Prostate gland (tissue), 2 donors: ENCODE measurements around the gene TRIM56.

Experiments
- POLR2A ChIP-seq: fragments of 450-650 bp; IDR thresholded peaks from one replicate; pipeline ENCODE4 v1.6.1; 2016; ENCODE audit warnings: antibody characterized with exemption, mild to moderate bottlenecking
- POLR2AphosphoS5 ChIP-seq: sonication (generic); formaldehyde crosslinking; IDR thresholded peaks from one replicate; pipeline ENCODE4 v1.6.1; 2017; ENCODE audit warnings: antibody characterized with exemption
- TF ChIP-seq, protein P1 (sequence below), 4 experiments: fragments of 200-600 bp in 2 of 4; fragments of 450-650 bp in 2 of 4; sonication (generic) in 2 of 4; IDR thresholded peaks; 1 replicate in 3 of 4; 2 replicates in 1 of 4; pipeline ENCODE4 v1.5.1; 2016 to 2019; ENCODE audit warnings: antibody characterized with exemption in 4 of 4, mild to moderate bottlenecking in 2 of 4, moderate library complexity in 2 of 4

DNA sequence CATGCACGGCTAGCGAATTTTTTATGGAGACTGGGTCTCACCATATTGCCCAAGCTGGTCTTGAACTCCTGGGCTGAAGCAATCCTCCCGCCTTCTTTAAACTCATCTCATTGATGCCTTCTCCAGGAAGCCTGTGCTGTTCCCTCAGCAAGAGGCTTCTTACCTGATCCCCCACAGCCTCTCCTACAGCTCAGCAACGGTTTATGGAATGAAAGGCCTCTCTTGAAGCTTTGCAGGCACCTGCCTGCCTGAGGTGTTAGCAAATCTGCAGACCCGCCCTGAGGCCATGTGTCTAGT is 468 bp upstream of the TRIM56 start:
- TF ChIP-seq, protein P1, sequence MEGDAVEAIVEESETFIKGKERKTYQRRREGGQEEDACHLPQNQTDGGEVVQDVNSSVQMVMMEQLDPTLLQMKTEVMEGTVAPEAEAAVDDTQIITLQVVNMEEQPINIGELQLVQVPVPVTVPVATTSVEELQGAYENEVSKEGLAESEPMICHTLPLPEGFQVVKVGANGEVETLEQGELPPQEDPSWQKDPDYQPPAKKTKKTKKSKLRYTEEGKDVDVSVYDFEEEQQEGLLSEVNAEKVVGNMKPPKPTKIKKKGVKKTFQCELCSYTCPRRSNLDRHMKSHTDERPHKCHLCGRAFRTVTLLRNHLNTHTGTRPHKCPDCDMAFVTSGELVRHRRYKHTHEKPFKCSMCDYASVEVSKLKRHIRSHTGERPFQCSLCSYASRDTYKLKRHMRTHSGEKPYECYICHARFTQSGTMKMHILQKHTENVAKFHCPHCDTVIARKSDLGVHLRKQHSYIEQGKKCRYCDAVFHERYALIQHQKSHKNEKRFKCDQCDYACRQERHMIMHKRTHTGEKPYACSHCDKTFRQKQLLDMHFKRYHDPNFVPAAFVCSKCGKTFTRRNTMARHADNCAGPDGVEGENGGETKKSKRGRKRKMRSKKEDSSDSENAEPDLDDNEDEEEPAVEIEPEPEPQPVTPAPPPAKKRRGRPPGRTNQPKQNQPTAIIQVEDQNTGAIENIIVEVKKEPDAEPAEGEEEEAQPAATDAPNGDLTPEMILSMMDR (IDR thresholded peaks at IDR 0.05): no peak
- TF ChIP-seq POLR2AphosphoS5 (no peak), POLR2A (no peak)
